GM23338 (cell line): ENCODE results near the gene FERMT3. TPM values are rescaled to one million over a fixed set of nuclear protein-coding genes. Genes with fewer than 3 reads are reported as not detected.

ENCODE experiments used
- ATAC-seq: fragments of 200-7000 bp; cut with Tn5 transposase; 3 replicates; pipeline ENCODE4 v1.9.1; 2020
- DNase-seq: peaks from one replicate; pipeline ENCODE4 v3.0.0-alpha.2; 2015; ENCODE audit warnings: low spot score
- H2AFZ ChIP-seq: fragments of 200-600 bp; sonication (generic); 2 replicates; pipeline ENCODE4 v1.8.0; 2016; ENCODE audit warnings: antibody characterized with exemption, mild to moderate bottlenecking, moderate library complexity
- H3F3A ChIP-seq: fragments of 200-600 bp; sonication (generic); replicated peaks from 2 replicates; pipeline ENCODE4 v1.8.0; 2017; ENCODE audit warnings: antibody characterized with exemption, mixed run types, low read depth
- H3K27ac ChIP-seq: fragments of 200-600 bp; sonication (generic); 2 replicates; pipeline ENCODE4 v1.6.1; 2016; ENCODE audit warnings: low read depth
- H3K27me3 ChIP-seq: fragments of 200-600 bp; sonication (generic); 2 replicates; pipeline ENCODE4 v1.8.0; 2016; ENCODE audit warnings: mild to moderate bottlenecking, mixed run types, moderate library complexity; ENCODE audit not compliant: insufficient read depth
- H3K36me3 ChIP-seq: fragments of 200-600 bp; sonication (generic); 2 replicates; pipeline ENCODE4 v1.8.0; 2016; ENCODE audit warnings: mild to moderate bottlenecking; ENCODE audit not compliant: insufficient read depth
- H3K4me1 ChIP-seq: fragments of 200-600 bp; sonication (generic); 2 replicates; pipeline ENCODE4 v1.8.0; 2016; ENCODE audit warnings: mild to moderate bottlenecking, moderate library complexity; ENCODE audit not compliant: insufficient read depth
- H3K4me2 ChIP-seq: fragments of 200-600 bp; sonication (generic); 2 replicates; pipeline ENCODE4 v1.7.1; 2017; ENCODE audit warnings: mixed run types
- H3K4me3 ChIP-seq: fragments of 200-600 bp; sonication (generic); 2 replicates; pipeline ENCODE4 v1.6.1; 2016; ENCODE audit warnings: mixed run types
- H3K79me2 ChIP-seq: fragments of 200-600 bp; sonication (generic); replicated peaks from 2 replicates; pipeline ENCODE4 v1.8.0; 2017; ENCODE audit warnings: mild to moderate bottlenecking; ENCODE audit not compliant: insufficient read depth
- H3K9me2 ChIP-seq: fragments of 200-600 bp; sonication (generic); 2 replicates; pipeline ENCODE4 v1.8.0; 2017; ENCODE audit not compliant: insufficient read depth
- H4K20me1 ChIP-seq: fragments of 200-600 bp; sonication (generic); replicated peaks from 2 replicates; pipeline ENCODE4 v1.8.0; 2017; ENCODE audit warnings: mild to moderate bottlenecking; ENCODE audit not compliant: insufficient read depth
- H3K27ac Mint-ChIP-seq: 2 replicates; pipeline ENCODE4 v1.8.0; 2020; ENCODE audit warnings: inconsistent platforms, mild to moderate bottlenecking, moderate library complexity, mixed read lengths
- H3K27me3 Mint-ChIP-seq: 3 replicates; pipeline ENCODE4 v1.8.0; 2022; ENCODE audit warnings: low read depth, mild to moderate bottlenecking, moderate library complexity, mixed read lengths, inconsistent platforms; ENCODE audit not compliant: insufficient read depth, poor library complexity
- H3K36me3 Mint-ChIP-seq: 3 replicates; pipeline ENCODE4 v1.8.0; 2021; ENCODE audit warnings: low read depth, mild to moderate bottlenecking, inconsistent platforms, moderate library complexity, mixed read lengths
- H3K4me1 Mint-ChIP-seq: 3 replicates; pipeline ENCODE4 v1.8.0; 2020; ENCODE audit warnings: mild to moderate bottlenecking, inconsistent platforms, mixed read lengths
- H3K4me3 Mint-ChIP-seq: 3 replicates; pipeline ENCODE4 v1.8.0; 2021; ENCODE audit warnings: moderate library complexity, mild to moderate bottlenecking, inconsistent platforms, mixed read lengths
- H3K9me3 Mint-ChIP-seq: 3 replicates; pipeline ENCODE4 v1.8.0; 2020; ENCODE audit warnings: moderate library complexity, mild to moderate bottlenecking, inconsistent platforms, mixed read lengths
- CREB1 ChIP-seq: fragments of 250-450 bp; sonication (Bioruptor Pico); IDR thresholded peaks from 2 replicates; pipeline ENCODE4 v1.5.0; 2020; ENCODE audit warnings: low read depth, mild to moderate bottlenecking, moderate library complexity
- ETS1 ChIP-seq: IDR thresholded peaks from 2 replicates; pipeline ENCODE4 v1.6.1; 2016; ENCODE audit warnings: antibody characterized with exemption
- JUNB ChIP-seq: IDR thresholded peaks from one replicate; pipeline ENCODE4 v1.6.1; 2016; ENCODE audit warnings: antibody characterized with exemption; ENCODE audit not compliant: unreplicated experiment
- NANOG ChIP-seq: IDR thresholded peaks from 2 replicates; pipeline ENCODE4 v1.6.1; 2016; ENCODE audit warnings: antibody characterized with exemption, borderline replicate concordance
- POLR2AphosphoS5 ChIP-seq: IDR thresholded peaks from 2 replicates; pipeline ENCODE4 v1.6.1; 2016; ENCODE audit warnings: antibody characterized with exemption, low read depth
- STAT1 ChIP-seq: IDR thresholded peaks from one replicate; pipeline ENCODE4 v1.6.1; 2016; ENCODE audit warnings: antibody characterized with exemption; ENCODE audit not compliant: unreplicated experiment
- ZNF114 ChIP-seq: fragments of 250-450 bp; sonication (Bioruptor Pico); IDR thresholded peaks from 2 replicates; pipeline ENCODE4 v1.5.0; 2020; ENCODE audit warnings: mild to moderate bottlenecking, moderate library complexity
- ZNF331 ChIP-seq: fragments of 250-450 bp; sonication (Bioruptor Pico); IDR thresholded peaks from 2 replicates; pipeline ENCODE4 v1.5.0; 2020; ENCODE audit warnings: low read depth, mild to moderate bottlenecking, moderate library complexity
- ZNF462 ChIP-seq: fragments of 250-450 bp; sonication (Bioruptor Pico); IDR thresholded peaks from 2 replicates; pipeline ENCODE4 v1.5.0; 2020; ENCODE audit warnings: mild to moderate bottlenecking, moderate library complexity
- polyA plus RNA-seq: library from polyadenylated mRNA; unstranded; fragments of >200 nt; fragmentation: Nextera tagmentation; extraction: Ambion mirVana; gene quantifications from 2 replicates; pipeline ENCODE4 v1.2.1, GENCODE V29; 2016
- total RNA-seq: library from RNA; depleted of rRNA; stranded (reverse); fragments of >200 nt; shearing (Covaris generic); gene quantifications from 2 replicates; pipeline ENCODE4 v1.2.3, GENCODE V29; 2014
- TF ChIP-seq, protein P1 (sequence below), 2 experiments: fragments of 200-600 bp in 1 of 2; sonication (generic) in 1 of 2; conservative IDR thresholded peaks; 2 replicates each; pipeline versions ENCODE4 v1.5.1 to v1.6.1; 2016 to 2017; ENCODE audit warnings: antibody characterized with exemption in 2 of 2, low read depth in 2 of 2, mild to moderate bottlenecking in 2 of 2, moderate library complexity in 1 of 2

The FERMT3 gene
- total and polyA plus RNA-seq, 2 experiments from 2014 or later: 1.5 to 1.6 TPM

GRCh38 chr11:64235437-64236161 lies 29.1 kb downstream of the FERMT3 start (continued):
- no peak for TF ChIP-seq CREB1 (CRISPR knock-in tag)
- no peak for TF ChIP-seq ETS1
- TF ChIP-seq, protein P1, sequence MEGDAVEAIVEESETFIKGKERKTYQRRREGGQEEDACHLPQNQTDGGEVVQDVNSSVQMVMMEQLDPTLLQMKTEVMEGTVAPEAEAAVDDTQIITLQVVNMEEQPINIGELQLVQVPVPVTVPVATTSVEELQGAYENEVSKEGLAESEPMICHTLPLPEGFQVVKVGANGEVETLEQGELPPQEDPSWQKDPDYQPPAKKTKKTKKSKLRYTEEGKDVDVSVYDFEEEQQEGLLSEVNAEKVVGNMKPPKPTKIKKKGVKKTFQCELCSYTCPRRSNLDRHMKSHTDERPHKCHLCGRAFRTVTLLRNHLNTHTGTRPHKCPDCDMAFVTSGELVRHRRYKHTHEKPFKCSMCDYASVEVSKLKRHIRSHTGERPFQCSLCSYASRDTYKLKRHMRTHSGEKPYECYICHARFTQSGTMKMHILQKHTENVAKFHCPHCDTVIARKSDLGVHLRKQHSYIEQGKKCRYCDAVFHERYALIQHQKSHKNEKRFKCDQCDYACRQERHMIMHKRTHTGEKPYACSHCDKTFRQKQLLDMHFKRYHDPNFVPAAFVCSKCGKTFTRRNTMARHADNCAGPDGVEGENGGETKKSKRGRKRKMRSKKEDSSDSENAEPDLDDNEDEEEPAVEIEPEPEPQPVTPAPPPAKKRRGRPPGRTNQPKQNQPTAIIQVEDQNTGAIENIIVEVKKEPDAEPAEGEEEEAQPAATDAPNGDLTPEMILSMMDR (conservative IDR thresholded peaks at IDR 0.05; ENCODE audit: low read depth in 2 of 2): no peak

DNA sequence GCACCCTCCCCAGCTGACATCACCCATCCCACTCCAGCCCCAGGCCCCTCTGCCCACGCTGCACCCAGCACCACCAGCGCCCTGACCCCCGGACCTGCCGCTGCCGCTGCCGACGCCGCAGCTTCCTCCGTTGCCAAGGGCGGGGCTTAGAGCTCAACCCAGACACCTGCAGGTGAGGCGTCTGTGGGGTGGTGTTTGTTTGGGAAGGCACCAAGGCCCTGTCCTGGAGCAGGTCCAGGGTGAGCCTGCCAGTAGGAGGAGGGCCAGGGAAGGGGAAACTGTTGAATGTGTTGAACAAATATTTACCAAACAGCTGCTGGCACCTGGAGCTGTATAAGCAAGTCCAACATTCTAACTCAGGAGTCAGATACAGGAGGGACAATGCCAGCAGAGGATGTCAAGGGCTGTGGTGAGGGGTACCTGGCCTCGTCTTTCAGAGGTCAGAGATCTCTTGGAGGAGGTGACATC lies 31.0 kb downstream of the FERMT3 start:
- Histone ChIP-seq H3F3A (peaks cover 29% of the 10 kb centered on the region), H4K20me1 (no peaks in the 10 kb centered on the region), H3K4me3 (no peak overlapping the region), H2AFZ (no peak overlapping the region), H3K9me2 (no peaks in the 10 kb centered on the region), H3K79me2 (peaks cover 9% of the 10 kb centered on the region), H3K4me1 (peaks cover 11% of the 10 kb centered on the region; the same call in 1 of the 2 replicates), H3K27me3 (peaks cover 13% of the 10 kb centered on the region; the same call in 1 of the 2 replicates), H3K36me3 (no peaks in the 10 kb centered on the region), H3K27ac (no peak overlapping the region), H3K4me2 (no peak overlapping the region)
- H3K9me3 Mint-ChIP-seq: no peaks in the 10 kb centered on the region
- H3K36me3 Mint-ChIP-seq: peaks cover 8% of the 10 kb centered on the region
- H3K4me3 Mint-ChIP-seq: no peak overlapping the region
- TF ChIP-seq NANOG: no peak
- no peak for TF ChIP-seq ZNF114 (CRISPR knock-in tag)
- no peak for TF ChIP-seq CREB1 (CRISPR knock-in tag)
- TF ChIP-seq ETS1: no peak
- no peak for TF ChIP-seq JUNB
- no peak for TF ChIP-seq ZNF462 (CRISPR knock-in tag)
- TF ChIP-seq ZNF331 (CRISPR knock-in tag): no peak
- TF ChIP-seq, protein P1 (conservative IDR thresholded peaks at IDR 0.05; ENCODE audit: low read depth in 2 of 2): no peak
- no peak for TF ChIP-seq STAT1
- no peak for TF ChIP-seq POLR2AphosphoS5
- peaks cover 32% of the 10 kb centered on the region for H3K27me3 Mint-ChIP-seq
- ATAC-seq: no peak
- no peak for DNase-seq
- no peak overlapping the region for H3K27ac Mint-ChIP-seq
- peaks cover 18% of the 10 kb centered on the region for H3K4me1 Mint-ChIP-seq
